Measurements from ENCODE around the gene ABCB8.
"Not testable (repeated sequence)": the region's sequence is repeated elsewhere in the genome, so short reads cannot be mapped to it uniquely, and the experiment has no call there.

Gene ABCB8

DNA sequence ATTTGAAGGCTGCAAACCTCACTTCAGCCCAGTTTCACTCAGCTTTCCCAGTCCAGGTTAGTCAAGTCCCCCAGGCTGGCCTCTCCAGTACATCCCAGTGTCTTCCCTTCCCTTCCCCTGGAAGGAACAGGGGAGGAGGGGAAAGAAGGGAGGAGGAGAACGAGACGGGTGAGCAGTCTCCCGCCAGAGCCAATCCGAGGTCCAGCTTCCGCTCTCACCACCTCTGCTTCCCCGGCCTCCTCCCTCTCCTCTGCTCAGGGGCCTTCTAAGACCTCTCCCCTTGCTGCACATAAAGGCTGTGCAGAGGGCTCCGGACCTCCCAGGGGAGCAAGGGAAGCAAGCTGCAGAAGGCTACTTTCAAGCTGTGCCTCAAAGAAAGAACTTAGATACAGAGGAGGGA lies 8.0 kb upstream of the ABCB8 start:
- DNase-seq = no peak
- Histone ChIP-seq H3K36me3 (replicated peaks) (no peaks in the 10 kb centered on the region), H3K27ac (no peak overlapping the region), H3K4me3 (ENCODE audit: low read depth, low read length) (no peak overlapping the region), H3K27me3 (replicated peaks) (peaks cover 27% of the 10 kb centered on the region)
- in situ Hi-C loops (cut with HindIII; ENCODE audit: low pct_ligation_motif_present, low sequenced_read_pairs) = no loop called here
- TF ChIP-seq, protein P1, sequence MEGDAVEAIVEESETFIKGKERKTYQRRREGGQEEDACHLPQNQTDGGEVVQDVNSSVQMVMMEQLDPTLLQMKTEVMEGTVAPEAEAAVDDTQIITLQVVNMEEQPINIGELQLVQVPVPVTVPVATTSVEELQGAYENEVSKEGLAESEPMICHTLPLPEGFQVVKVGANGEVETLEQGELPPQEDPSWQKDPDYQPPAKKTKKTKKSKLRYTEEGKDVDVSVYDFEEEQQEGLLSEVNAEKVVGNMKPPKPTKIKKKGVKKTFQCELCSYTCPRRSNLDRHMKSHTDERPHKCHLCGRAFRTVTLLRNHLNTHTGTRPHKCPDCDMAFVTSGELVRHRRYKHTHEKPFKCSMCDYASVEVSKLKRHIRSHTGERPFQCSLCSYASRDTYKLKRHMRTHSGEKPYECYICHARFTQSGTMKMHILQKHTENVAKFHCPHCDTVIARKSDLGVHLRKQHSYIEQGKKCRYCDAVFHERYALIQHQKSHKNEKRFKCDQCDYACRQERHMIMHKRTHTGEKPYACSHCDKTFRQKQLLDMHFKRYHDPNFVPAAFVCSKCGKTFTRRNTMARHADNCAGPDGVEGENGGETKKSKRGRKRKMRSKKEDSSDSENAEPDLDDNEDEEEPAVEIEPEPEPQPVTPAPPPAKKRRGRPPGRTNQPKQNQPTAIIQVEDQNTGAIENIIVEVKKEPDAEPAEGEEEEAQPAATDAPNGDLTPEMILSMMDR (IDR thresholded peaks at IDR 0.05; ENCODE audit: low read depth, low read length, missing control alignments) = no peak

DNA sequence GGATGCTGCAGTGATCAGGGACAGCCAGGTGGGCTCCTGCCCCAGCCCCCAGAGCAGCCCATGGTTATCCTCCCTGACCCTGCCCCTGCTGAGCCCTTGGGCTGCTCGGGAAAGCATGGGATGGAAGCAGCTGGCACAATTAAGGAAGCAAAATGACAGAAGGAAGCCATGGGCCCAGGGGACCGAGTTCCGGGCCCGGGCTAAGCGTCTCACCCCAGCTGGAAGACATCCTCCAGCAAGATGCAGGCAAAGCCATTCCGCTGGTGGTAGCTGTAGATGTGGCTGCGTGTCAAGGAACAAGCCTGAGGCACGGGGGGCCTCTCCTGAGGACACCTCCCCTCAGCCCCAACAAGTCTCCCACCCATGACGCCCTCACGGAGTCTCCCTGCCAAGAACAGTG lies 5.0 kb upstream of the ABCB8 start:
- DNase-seq = no peak
- H3K36me3 ChIP-seq (replicated peaks) = no peaks in the 10 kb centered on the region
- H3K27ac ChIP-seq = no peak overlapping the region
- peaks cover 24% of the 10 kb centered on the region for H3K27me3 ChIP-seq (replicated peaks)
- TF ChIP-seq, protein P1 (IDR thresholded peaks at IDR 0.05; ENCODE audit: low read depth, low read length, missing control alignments) = no peak
- in situ Hi-C loops (cut with HindIII; ENCODE audit: low pct_ligation_motif_present, low sequenced_read_pairs) = no loop called here
- no peak overlapping the region for H3K4me3 ChIP-seq (ENCODE audit: low read depth, low read length)

DNA sequence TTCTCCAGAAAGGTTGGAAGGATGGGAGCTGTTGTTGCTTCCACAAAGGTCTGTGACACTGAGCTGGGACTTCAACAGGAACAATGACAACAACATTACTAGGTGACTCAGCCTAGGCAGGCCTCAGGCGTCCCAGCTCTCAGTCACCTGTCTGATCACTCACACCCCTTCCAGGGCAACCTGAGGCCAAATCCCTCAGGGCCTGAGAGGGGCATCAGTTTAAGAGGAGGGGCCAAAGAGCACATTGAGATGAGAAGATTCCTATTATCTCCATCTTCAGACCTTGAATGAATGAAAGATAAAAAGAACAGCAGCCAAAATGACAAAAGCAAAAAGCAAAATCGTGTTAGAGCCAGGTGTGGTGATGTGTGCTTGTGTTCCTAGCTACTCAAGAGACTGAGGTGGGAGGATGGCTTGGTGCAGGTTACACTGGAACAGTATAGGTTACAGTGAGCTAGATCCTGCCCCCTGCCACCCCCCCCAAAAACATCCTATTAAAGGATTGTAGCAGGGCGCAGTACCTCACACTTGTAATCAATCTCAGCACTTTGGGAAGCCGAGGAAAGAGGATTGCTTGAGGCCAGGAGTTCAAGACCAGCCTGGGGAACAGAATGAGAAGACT lies 3.7 kb upstream of the ABCB8 start, which contains the start of gene ATG9B:
Gene ATG9B (minus strand): TSS at position 60 of the 622 bp plus-strand sequence. CDS start 71 bp downstream, outside the sequence.
- H3K36me3 ChIP-seq (replicated peaks) = no peaks in the 10 kb centered on the region
- H3K27ac ChIP-seq = no peak within 1 kb of the TSS
- no peak for DNase-seq
- no peak within 1 kb of the TSS for H3K4me3 ChIP-seq (ENCODE audit: low read depth, low read length)
- TF ChIP-seq, protein P1 (IDR thresholded peaks at IDR 0.05; ENCODE audit: low read depth, low read length, missing control alignments) = no peak
- in situ Hi-C loops (cut with HindIII; ENCODE audit: low pct_ligation_motif_present, low sequenced_read_pairs) = no loop called here
- peaks cover 13% of the 10 kb centered on the region for H3K27me3 ChIP-seq (replicated peaks)

DNA sequence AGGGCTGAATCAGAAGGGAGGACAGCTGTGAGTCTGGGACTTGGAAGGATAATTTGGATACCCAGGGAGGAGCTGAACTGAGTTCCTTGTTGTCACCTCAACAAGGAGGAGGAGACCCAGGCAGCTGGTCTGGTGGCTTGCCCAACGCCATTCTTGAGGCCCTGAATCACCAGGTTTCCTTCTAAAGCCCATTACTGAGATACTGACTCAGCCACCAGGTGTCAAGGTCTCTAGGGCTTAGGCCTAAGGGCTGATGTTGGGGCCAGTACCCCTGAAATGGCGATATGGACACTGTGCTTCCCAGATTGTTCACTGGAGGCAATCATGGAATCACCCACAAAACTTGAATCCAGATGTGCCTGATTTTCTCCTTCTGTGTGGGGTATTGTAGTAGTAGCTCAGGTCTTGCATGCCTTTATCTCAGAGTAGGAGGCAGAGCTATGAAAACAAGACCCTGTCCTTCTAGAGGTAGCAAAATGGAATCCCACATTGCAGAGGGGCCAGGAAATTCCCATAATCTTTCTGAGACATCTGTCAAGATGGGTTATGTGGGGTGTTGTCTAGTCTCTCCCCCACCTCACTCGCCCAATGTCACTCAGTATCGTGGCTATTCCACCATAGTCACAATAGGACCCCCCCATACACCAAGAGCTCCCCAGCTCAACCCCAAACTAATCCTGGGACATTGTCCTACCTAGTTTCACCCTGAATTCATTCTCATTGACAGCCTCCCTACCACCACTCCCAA lies 2.2 kb upstream of the ABCB8 start:
- in situ Hi-C loops (cut with HindIII; ENCODE audit: low pct_ligation_motif_present, low sequenced_read_pairs) = no loop called here
- TF ChIP-seq, protein P1 (IDR thresholded peaks at IDR 0.05; ENCODE audit: low read depth, low read length, missing control alignments) = no peak
- H3K27me3 ChIP-seq (replicated peaks) = no peaks in the 10 kb centered on the region
- H3K27ac ChIP-seq = no peak overlapping the region
- H3K36me3 ChIP-seq (replicated peaks) = no peaks in the 10 kb centered on the region
- H3K4me3 ChIP-seq (ENCODE audit: low read depth, low read length) = no peak overlapping the region
- no peak for DNase-seq

DNA sequence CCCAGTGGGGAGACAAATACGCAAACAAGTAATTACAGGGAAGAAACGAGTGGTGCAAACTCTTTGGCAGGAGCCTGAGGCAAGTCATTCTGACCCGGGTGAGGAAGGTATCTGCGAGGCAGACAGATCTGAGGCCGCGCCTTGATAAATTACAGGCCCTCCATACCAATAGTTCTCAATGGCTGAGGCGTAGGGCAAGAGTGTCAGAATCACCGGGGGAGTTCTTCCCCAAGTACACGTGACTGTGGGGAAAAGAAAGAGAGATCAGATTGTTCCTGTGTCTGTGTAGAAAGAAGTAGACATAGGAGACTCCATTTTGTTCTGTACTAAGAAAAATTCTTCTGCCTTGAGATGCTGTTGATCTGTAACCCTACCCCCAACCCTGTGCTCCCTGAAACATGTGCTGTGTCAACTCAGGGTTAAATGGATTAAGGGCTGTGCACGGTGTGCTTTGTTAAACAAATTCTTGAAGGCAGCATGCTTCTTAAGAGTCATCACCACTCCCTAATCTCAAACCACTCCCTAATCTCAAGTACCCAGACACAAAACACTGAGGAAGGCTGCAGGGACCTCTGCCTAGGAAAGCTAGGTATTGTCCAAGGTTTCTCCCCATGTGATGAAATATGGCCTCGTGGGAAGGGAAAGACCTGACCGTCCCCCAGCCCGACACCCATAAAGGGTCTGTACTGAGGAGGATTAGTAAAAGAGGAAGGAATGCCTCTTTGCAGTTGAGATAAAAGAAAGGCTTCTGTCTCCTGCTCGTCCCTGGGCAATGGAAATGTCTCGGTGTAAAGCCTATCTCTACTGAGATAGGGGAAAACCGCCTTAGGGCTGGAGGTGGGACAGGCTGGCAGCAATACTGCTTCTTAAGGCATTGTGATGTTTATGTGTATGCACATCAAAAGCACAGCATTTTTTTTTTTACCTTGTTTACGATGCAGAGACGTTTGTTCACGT lies 1.2 kb upstream of the ABCB8 start:
- H3K27me3 ChIP-seq (replicated peaks); H3K27ac ChIP-seq; in situ Hi-C loops (cut with HindIII; ENCODE audit: low pct_ligation_motif_present, low sequenced_read_pairs); DNase-seq; H3K36me3 ChIP-seq (replicated peaks); H3K4me3 ChIP-seq (ENCODE audit: low read depth, low read length): not testable (repeated sequence)

DNA sequence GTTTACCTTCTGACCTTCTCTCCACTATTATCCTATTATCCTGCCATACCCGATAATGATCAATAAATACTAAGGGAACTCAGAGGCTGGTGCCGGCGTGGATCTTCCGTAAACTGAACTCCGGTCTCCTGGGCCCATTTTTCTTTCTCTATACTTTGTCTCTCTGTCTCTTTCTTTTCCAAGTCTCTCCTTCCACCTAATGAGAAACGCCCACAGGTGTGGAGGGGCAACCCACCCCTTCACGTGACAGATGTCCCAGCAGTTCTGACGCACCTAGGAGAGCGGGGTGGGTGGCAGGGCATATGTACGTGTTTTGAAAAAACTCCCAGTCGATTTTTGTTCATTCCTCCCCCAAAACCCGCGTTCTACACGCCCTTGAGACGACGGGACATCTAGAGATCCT lies 521 bp upstream of the ABCB8 start:
- in situ Hi-C loops (cut with HindIII; ENCODE audit: low pct_ligation_motif_present, low sequenced_read_pairs); H3K36me3 ChIP-seq (replicated peaks); H3K27me3 ChIP-seq (replicated peaks); DNase-seq: not testable (repeated sequence)
- peak overlapping the region; percentile 85 for H3K4me3 ChIP-seq (ENCODE audit: low read depth, low read length)
- peak overlapping the region; percentile 72 for H3K27ac ChIP-seq

Measured in brain microvascular endothelial cell (primary cell).